AG04449 (cell line): ENCODE data around the gene FZD4.
"Not testable (repeated sequence)": the region's sequence is repeated elsewhere in the genome, so short reads cannot be mapped to it uniquely, and the experiment has no call there.

ENCODE experiments used
- CTCF ChIA-PET: fragments of 350-600 bp; formaldehyde crosslinking; extraction: SDS; loops from one replicate; lab custom pipeline; 2021; ENCODE audit warnings: antibody characterized with exemption; lab: Yijun Ruan, JAX
- POLR2A ChIA-PET: fragments of 400-600, 350-600 bp; formaldehyde crosslinking; extraction: SDS; loops from one replicate; lab custom pipeline; 2020; ENCODE audit warnings: antibody characterized with exemption, inconsistent platforms; lab: Yijun Ruan, JAX
- DNase-seq: peaks from one replicate; pipeline ENCODE4 v3.0.0-alpha.2; 2010; ENCODE audit warnings: low read depth, low spot score
- H3K4me3 ChIP-seq: 2 replicates; pipeline ENCODE4 v1.5.1; 2011; ENCODE audit warnings: low read depth, mild to moderate bottlenecking, control low read depth, low read length
- TF ChIP-seq, protein P1 (sequence below): IDR thresholded peaks from one replicate; pipeline ENCODE4 v1.5.1; 2011; ENCODE audit warnings: mild to moderate bottlenecking, moderate library complexity, low read length, control low read depth, inconsistent platforms; ENCODE audit not compliant: insufficient read depth; ENCODE audit errors: missing control alignments

The FZD4 gene

DNA sequence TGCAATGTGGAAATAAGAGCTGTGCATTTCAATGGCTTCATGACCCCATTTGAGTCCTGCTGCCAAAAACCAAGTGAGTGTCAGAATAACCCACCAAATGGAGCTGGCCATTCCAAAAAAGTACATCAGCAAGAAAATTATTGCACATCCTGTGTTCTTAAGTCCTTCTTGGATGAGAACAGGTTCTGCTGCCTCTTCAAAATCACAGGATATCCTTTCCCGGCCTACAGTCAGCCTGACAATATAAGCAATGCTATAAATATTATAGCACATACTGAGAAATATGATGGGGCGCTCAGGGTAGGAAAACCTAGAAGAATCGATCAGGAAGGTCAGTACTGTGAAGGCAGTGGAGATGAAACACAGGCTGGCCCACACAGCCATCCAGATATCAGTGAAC is 3.5 kb downstream of the FZD4 start:
- no peak for DNase-seq
- H3K4me3 ChIP-seq, result no peak overlapping the region
- ChIA-PET CTCF (interaction anchor here (6.5 kb wide), 1 partner anchor 13 kb away, joined by 47 read pairs; no protein-coding TSS in a partner anchor), POLR2A (no interaction called here)
- TF ChIP-seq, protein P1, sequence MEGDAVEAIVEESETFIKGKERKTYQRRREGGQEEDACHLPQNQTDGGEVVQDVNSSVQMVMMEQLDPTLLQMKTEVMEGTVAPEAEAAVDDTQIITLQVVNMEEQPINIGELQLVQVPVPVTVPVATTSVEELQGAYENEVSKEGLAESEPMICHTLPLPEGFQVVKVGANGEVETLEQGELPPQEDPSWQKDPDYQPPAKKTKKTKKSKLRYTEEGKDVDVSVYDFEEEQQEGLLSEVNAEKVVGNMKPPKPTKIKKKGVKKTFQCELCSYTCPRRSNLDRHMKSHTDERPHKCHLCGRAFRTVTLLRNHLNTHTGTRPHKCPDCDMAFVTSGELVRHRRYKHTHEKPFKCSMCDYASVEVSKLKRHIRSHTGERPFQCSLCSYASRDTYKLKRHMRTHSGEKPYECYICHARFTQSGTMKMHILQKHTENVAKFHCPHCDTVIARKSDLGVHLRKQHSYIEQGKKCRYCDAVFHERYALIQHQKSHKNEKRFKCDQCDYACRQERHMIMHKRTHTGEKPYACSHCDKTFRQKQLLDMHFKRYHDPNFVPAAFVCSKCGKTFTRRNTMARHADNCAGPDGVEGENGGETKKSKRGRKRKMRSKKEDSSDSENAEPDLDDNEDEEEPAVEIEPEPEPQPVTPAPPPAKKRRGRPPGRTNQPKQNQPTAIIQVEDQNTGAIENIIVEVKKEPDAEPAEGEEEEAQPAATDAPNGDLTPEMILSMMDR, result no peak

DNA sequence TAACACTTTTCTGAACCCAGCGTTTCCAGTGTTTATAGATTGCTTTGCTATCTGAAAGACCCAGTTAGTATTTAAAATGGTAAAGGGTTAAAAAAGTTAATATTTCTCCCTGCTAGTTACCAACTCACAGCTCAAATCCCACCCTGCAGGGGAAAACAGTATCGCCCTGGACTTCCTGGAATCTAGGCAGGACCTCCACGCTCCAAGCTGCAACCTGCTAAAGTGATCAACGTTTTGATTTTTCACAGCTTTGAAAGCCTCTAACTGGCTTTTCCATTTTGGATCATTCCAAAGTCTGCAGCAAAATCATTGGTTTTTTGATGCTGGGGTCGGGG is 4.6 kb downstream of the FZD4 start:
- ChIA-PET CTCF (interaction anchor here (4.4 kb wide), 1 partner anchor 12 kb away, joined by 52 read pairs; no protein-coding TSS in a partner anchor), POLR2A (no interaction called here)
- no peak for DNase-seq
- H3K4me3 ChIP-seq, result no peak overlapping the region
- TF ChIP-seq, protein P1, result no peak

DNA sequence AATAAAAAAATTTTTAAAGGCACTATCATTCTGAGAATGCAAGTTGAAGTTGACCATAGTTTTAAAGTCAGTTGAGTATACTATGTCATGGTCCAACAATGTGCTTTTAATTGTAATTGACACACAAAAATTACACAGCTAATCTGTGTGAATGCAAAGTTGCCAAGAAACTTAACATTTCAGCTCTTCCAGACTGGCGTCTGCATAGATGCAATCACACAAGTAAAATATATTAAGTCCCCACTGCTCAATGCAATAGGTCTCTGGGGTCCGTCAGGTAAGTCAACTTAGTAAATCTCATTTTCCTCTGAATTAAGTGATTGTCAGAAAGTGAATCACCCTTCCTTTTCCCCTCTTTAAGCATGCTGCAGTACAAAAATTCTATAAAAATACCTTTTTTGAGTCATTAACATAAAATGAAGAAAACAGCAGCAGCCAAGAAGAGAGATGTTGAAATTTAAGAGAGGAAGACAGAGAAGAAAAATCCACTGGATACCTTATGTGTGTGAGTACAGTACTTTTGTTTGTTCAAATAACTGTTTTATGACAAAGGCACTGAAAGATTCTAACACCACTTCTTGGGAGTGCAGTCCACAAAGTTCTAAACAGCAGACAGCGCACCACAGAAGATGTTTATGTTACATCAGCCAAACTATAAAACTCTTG is 5.1 kb downstream of the FZD4 start:
- CTCF ChIA-PET, result interaction anchor here (4.4 kb wide), 1 partner anchor 12 kb away, joined by 52 read pairs; no protein-coding TSS in a partner anchor
- DNase-seq, result no peak

DNA sequence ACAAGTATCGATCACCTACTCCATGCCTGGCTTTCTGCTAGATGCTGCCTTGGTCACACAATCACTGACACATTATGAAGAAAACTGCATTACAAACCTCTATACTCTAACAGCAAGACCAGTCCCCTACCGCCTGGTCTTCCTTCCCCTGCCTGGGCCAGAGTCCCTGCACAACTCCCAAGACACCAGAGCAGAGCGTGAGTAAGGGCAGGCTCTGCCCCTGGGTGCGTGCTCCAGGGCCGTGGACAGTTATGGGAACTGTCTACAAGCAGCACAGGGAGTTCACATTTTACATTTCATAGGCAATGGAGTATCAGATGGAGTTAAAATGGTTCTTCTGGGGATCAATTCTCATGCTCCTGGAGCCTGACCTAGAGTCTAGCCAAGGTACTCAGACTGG is 6.5 kb downstream of the FZD4 start:
- ChIA-PET CTCF (interaction anchor here (0.8 to 4.4 kb wide), 3 partner anchors 11 to 473 kb away, joined by 4 to 52 read pairs (median 4); no protein-coding TSS in a partner anchor), POLR2A (no interaction called here)
- no peak overlapping the region for H3K4me3 ChIP-seq
- no peak for DNase-seq
- TF ChIP-seq, protein P1, result no peak

More for the DNA sequence above, 5.1 kb downstream of the FZD4 start:
- POLR2A ChIA-PET, result no interaction called here
- H3K4me3 ChIP-seq, result no peak overlapping the region
- TF ChIP-seq, protein P1, result no peak

DNA sequence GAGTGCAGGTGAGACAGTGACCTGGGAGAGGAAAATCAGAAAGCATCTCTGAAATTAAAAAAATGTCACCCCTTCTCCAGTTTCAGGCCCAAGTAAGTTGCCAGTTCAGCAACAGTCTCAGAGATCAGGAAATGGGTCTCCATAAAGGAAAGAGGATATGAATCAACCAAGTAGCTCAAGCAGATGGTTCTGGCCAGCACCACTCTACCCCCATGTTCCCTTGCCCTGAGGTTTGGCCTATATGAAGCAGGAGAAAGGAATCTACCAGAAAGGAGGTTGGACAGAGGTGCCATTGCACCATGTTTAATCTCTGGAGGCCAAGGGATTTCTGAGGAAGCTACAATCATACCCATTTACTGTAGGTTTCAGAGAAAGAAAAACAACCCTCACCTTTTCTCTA is 7.7 kb downstream of the FZD4 start:
- no peak overlapping the region for H3K4me3 ChIP-seq
- ChIA-PET CTCF (interaction anchor here (1.0 to 4.4 kb wide), 6 partner anchors 8 to 353 kb away, joined by 3 to 52 read pairs (median 4); partner anchors contain the start of gene FZD4), POLR2A (no interaction called here)
- TF ChIP-seq, protein P1, result no peak
- DNase-seq, result no peak

DNA sequence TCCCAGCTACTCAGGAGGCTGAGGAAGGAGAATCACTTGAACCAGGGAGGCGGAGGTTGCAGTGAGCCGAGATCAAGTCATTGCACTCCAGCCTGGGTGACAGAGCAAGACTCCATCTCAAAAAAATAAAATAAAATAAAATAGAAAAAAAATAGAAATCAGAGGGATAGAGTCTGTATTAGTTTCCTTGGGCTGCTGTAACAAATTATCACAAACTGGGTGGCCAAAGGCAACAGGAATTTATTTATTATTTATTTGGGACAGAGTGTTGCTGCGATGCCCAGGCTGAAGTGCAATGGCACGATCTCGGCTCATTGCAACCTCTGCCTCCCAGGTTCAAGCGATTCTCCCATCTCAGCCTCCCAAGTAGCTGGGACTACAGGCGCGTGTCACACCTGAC is 11.7 kb downstream of the FZD4 start:
- H3K4me3 ChIP-seq, POLR2A ChIA-PET, DNase-seq: not testable (repeated sequence)
- CTCF ChIA-PET, result interaction anchor here (1.1 to 11.5 kb wide), 4 partner anchors 12 to 343 kb away, joined by 3 to 241 read pairs (median 6); partner anchors contain the start of gene FZD4
